Measurements from ENCODE around the gene STRN.

The STRN gene

GRCh38 chr2:36861896-36862295, 104.4 kb downstream of the STRN start:
- no peak for TF ChIP-seq CTCF (IDR thresholded peaks at IDR 0.05; ENCODE audit: borderline replicate concordance, control extremely low read depth, extremely low read depth, insufficient read depth, missing control alignments)
- no peak for DNase-seq (ENCODE audit: low spot score)
- in situ Hi-C loops (cut with MboI; ENCODE audit: low sequenced_read_pairs, unreplicated experiment), result no loop called here

- in situ Hi-C loops (cut with MboI; ENCODE audit: low sequenced_read_pairs, unreplicated experiment), result no loop called here
- no peak for DNase-seq (ENCODE audit: low spot score)
- no peak for TF ChIP-seq CTCF (IDR thresholded peaks at IDR 0.05; ENCODE audit: borderline replicate concordance, control extremely low read depth, extremely low read depth, insufficient read depth, missing control alignments)
These were observed 107.0 kb downstream of the STRN start for GRCh38 chr2:36859366-36859792.

- in situ Hi-C loops (cut with MboI; ENCODE audit: low sequenced_read_pairs, unreplicated experiment), result no loop called here
These were observed 107.6 kb downstream of the STRN start for GRCh38 chr2:36858551-36859365.

GRCh38 chr2:36857713-36858112, 108.6 kb downstream of the STRN start:
- in situ Hi-C loops (cut with MboI; ENCODE audit: low sequenced_read_pairs, unreplicated experiment), result no loop called here
- TF ChIP-seq CTCF (IDR thresholded peaks at IDR 0.05; ENCODE audit: borderline replicate concordance, control extremely low read depth, extremely low read depth, insufficient read depth, missing control alignments), result no peak
- DNase-seq (ENCODE audit: low spot score), result no peak

More at GRCh38 chr2:36858551-36859365, 107.6 kb downstream of the STRN start:
- no peak for TF ChIP-seq CTCF (IDR thresholded peaks at IDR 0.05; ENCODE audit: borderline replicate concordance, control extremely low read depth, extremely low read depth, insufficient read depth, missing control alignments)
- DNase-seq (ENCODE audit: low spot score), result no peak

GRCh38 chr2:36855429-36855828, 110.9 kb downstream of the STRN start:
- DNase-seq (ENCODE audit: low spot score), result no peak
- TF ChIP-seq CTCF (IDR thresholded peaks at IDR 0.05; ENCODE audit: borderline replicate concordance, control extremely low read depth, extremely low read depth, insufficient read depth, missing control alignments), result no peak
- in situ Hi-C loops (cut with MboI; ENCODE audit: low sequenced_read_pairs, unreplicated experiment), result no loop called here

- no peak for DNase-seq (ENCODE audit: low spot score)
- in situ Hi-C loops (cut with MboI; ENCODE audit: low sequenced_read_pairs, unreplicated experiment), result no loop called here
- TF ChIP-seq CTCF (IDR thresholded peaks at IDR 0.05; ENCODE audit: borderline replicate concordance, control extremely low read depth, extremely low read depth, insufficient read depth, missing control alignments), result no peak
These were observed 112.1 kb downstream of the STRN start for GRCh38 chr2:36854241-36854640.
